T-cell (primary cell): Measurements from ENCODE around the gene COPB1. TPM values are rescaled to one million over a fixed set of nuclear protein-coding genes. Genes with fewer than 3 reads are reported as not detected.

Experiments
- ATAC-seq, 4 experiments: fragments of 200-7000 bp in 3 of 4; fragments of 150-1000 bp in 1 of 4; cut with Tn5 transposase; replicated peaks in 1 of 4; 1 replicate in 3 of 4; 2 replicates in 1 of 4; pipeline ENCODE4 v1.10.0; 2021; ENCODE audit warnings: moderate library complexity in 3 of 4, mild to moderate bottlenecking in 2 of 4, moderate number of reproducible peaks in 1 of 4
- CTCF ChIA-PET, 2 donors: fragments of 300-600 bp; sonication (Branson Sonifier 250); formaldehyde crosslinking; loops; one replicate each; lab custom pipeline; 2022; ENCODE audit warnings: antibody characterized with exemption in 2 of 2; lab: Charles Lee
- POLR2A ChIA-PET, 2 donors: fragments of 300-600 bp; sonication (Branson Sonifier 250); formaldehyde crosslinking; loops; one replicate each; lab custom pipeline; 2022; ENCODE audit warnings: antibody characterized with exemption in 2 of 2; lab: Charles Lee
- DNase-seq, 35 experiments: peaks; one replicate each; pipeline versions ENCODE4 v3.0.0 to v3.0.0-alpha.2; 2013 to 2023
- H3K27ac ChIP-seq: one replicate; pipeline ENCODE4 v1.5.1; 2013; ENCODE audit warnings: low read length
- H3K27me3 ChIP-seq, 2 experiments: replicated peaks in 1 of 2; 1 replicate in 1 of 2; 2 replicates in 1 of 2; pipeline versions ENCODE4 v1.6.1 to v1.7.0; 2013; ENCODE audit warnings: low read length in 1 of 2, mixed read lengths in 1 of 2; ENCODE audit not compliant: control insufficient read depth in 2 of 2, insufficient read depth in 2 of 2; ENCODE audit errors: extremely low read depth in 1 of 2
- H3K36me3 ChIP-seq, 2 donors: 1 replicate in 1 of 2; 2 replicates in 1 of 2; pipeline versions ENCODE4 v1.6.1 to v1.7.0; 2013; ENCODE audit warnings: low read length in 1 of 2; ENCODE audit not compliant: control insufficient read depth in 2 of 2, insufficient read depth in 1 of 2; ENCODE audit errors: extremely low read depth in 1 of 2
- H3K4me1 ChIP-seq, 2 experiments: 1 replicate in 1 of 2; 2 replicates in 1 of 2; pipeline versions ENCODE4 v1.6.1 to v1.7.0; 2013; ENCODE audit warnings: low read length in 2 of 2, mixed read lengths in 1 of 2; ENCODE audit not compliant: insufficient read depth in 2 of 2, control insufficient read depth in 1 of 2; ENCODE audit errors: extremely low read depth in 1 of 2
- H3K4me3 ChIP-seq, 2 donors: 1 replicate in 1 of 2; 2 replicates in 1 of 2; pipeline versions ENCODE4 v1.5.1 to v1.7.0; 2013; ENCODE audit warnings: mild to moderate bottlenecking in 2 of 2, low read length in 1 of 2, moderate library complexity in 1 of 2; ENCODE audit not compliant: control insufficient read depth in 1 of 2; ENCODE audit errors: extremely low read depth in 1 of 2
- H3K9me3 ChIP-seq: 2 replicates; pipeline ENCODE4 v1.7.0; 2013
- H3K27ac Mint-ChIP-seq, 2 donors: one replicate each; pipeline ENCODE4 v1.8.0; 2020 to 2021; ENCODE audit warnings: mild to moderate bottlenecking in 2 of 2, mixed read lengths in 2 of 2
- H3K27me3 Mint-ChIP-seq, 2 donors: one replicate each; pipeline ENCODE4 v1.8.0; 2021 to 2022; ENCODE audit warnings: mixed read lengths in 2 of 2
- H3K36me3 Mint-ChIP-seq: one replicate; pipeline ENCODE4 v1.8.0; 2021; ENCODE audit warnings: mixed read lengths
- H3K4me1 Mint-ChIP-seq, 3 donors: one replicate each; pipeline ENCODE4 v1.8.0; 2020 to 2022; ENCODE audit warnings: mixed read lengths in 3 of 3, mild to moderate bottlenecking in 1 of 3
- H3K4me3 Mint-ChIP-seq, 3 donors: one replicate each; pipeline ENCODE4 v1.8.0; 2020 to 2022; ENCODE audit warnings: mild to moderate bottlenecking in 3 of 3, mixed read lengths in 3 of 3, moderate library complexity in 3 of 3
- H3K9me3 Mint-ChIP-seq, 3 donors: one replicate each; pipeline ENCODE4 v1.8.0; 2020 to 2022; ENCODE audit warnings: mixed read lengths in 3 of 3
- WGBS: methylation state at CpG from one replicate; pipeline ENCODE4 v1.1.5; 2013; ENCODE audit warnings: missing lambda C conversion rate; ENCODE audit not compliant: insufficient coverage; 5-methylcytosine and 5-hydroxymethylcytosine counted together
- total RNA-seq, 35 experiments: library from RNA in 6 of 35; stranded (reverse) in 6 of 35; fragments of 120-200 nt in 1 of 35; gene quantifications; one replicate each; pipeline versions ENCODE4 v1.2.1 to v1.2.4 and lab custom pipeline; 2013 to 2026

The COPB1 gene
- total RNA-seq, 5 donors from 2014 or later (not counting 1 experiment from before 2014, with no cell fraction given) = 65.1 to 80.8 (median 78.1) TPM

GRCh38 chr11:14449302-14449714, 50.3 kb downstream of the COPB1 start:
- Mint-ChIP-seq H3K27me3 (no peaks in the 10 kb centered on the region), H3K4me3 (no peak overlapping the region), H3K4me1 (peaks cover 0 to 27% (median 11%) of the 10 kb centered on the region in 3 donors), H3K36me3 (peaks cover 11% of the 10 kb centered on the region), H3K9me3 (no peaks in the 10 kb centered on the region), H3K27ac (no peak overlapping the region)
- no peaks in the 10 kb centered on the region for H3K4me1 ChIP-seq
- POLR2A ChIA-PET = interaction anchor here in 1 of 2 donors (0.6 to 0.7 kb wide), 2 partner anchors 36 to 111 kb away, joined by 3 to 6 read pairs; no protein-coding TSS in a partner anchor
- no peak for DNase-seq
- no peak overlapping the region for H3K27ac ChIP-seq
- no CpG with 5 or more reads among the region's 1 CpG for WGBS
- no peaks in the 10 kb centered on the region for H3K9me3 ChIP-seq
- CTCF ChIA-PET = interaction anchor here (0.6 to 0.7 kb wide), 4 partner anchors 78 to 726 kb away, joined by 3 to 5 read pairs (median 4); no protein-coding TSS in a partner anchor
- no peaks in the 10 kb centered on the region for H3K27me3 ChIP-seq
- peaks cover 0 to 13% of the 10 kb centered on the region in 2 donors for H3K36me3 ChIP-seq
- no peak for ATAC-seq
- no peak overlapping the region for H3K4me3 ChIP-seq

- Mint-ChIP-seq H3K36me3 (peaks cover 11% of the 10 kb centered on the region), H3K9me3 (no peaks in the 10 kb centered on the region), H3K4me3 (no peak overlapping the region), H3K27ac (no peak overlapping the region), H3K4me1 (peaks cover 0 to 27% (median 11%) of the 10 kb centered on the region in 3 donors), H3K27me3 (no peaks in the 10 kb centered on the region)
- ATAC-seq (no peak), DNase-seq (no peak)
- Histone ChIP-seq H3K36me3 (peaks cover 0 to 13% of the 10 kb centered on the region in 2 donors), H3K27ac (no peak overlapping the region), H3K9me3 (no peaks in the 10 kb centered on the region), H3K4me1 (no peaks in the 10 kb centered on the region), H3K27me3 (no peaks in the 10 kb centered on the region), H3K4me3 (no peak overlapping the region)
- no CpG with 5 or more reads among the region's 1 CpG for WGBS
- ChIA-PET CTCF (interaction anchor here in 1 of 2 donors (0.7 kb wide), 1 partner anchor 9 kb away, joined by 3 read pairs; no protein-coding TSS in a partner anchor), POLR2A (no interaction called here)
Measured at GRCh38 chr11:14448240-14448639, 51.4 kb downstream of the COPB1 start.

- ChIA-PET POLR2A (interaction anchor here in 1 of 2 donors (0.6 kb wide), 1 partner anchor 813 kb away, joined by 3 read pairs; no protein-coding TSS in a partner anchor), CTCF (interaction anchor here (0.6 to 0.7 kb wide), 2 partner anchors 11 to 145 kb away, joined by 4 to 7 read pairs; no protein-coding TSS in a partner anchor)
- Mint-ChIP-seq H3K27me3 (no peaks in the 10 kb centered on the region), H3K4me1 (peaks cover 2 to 25% (median 11%) of the 10 kb centered on the region in 3 donors), H3K9me3 (no peaks in the 10 kb centered on the region), H3K36me3 (peaks cover 5% of the 10 kb centered on the region), H3K27ac (no peak overlapping the region), H3K4me3 (no peak overlapping the region)
- Histone ChIP-seq H3K4me1 (no peaks in the 10 kb centered on the region), H3K27ac (no peak overlapping the region), H3K36me3 (peaks cover 0 to 2% of the 10 kb centered on the region in 2 donors), H3K4me3 (no peak overlapping the region), H3K27me3 (no peaks in the 10 kb centered on the region), H3K9me3 (no peaks in the 10 kb centered on the region)
- no peak for DNase-seq
- ATAC-seq = no peak
Measured at GRCh38 chr11:14446701-14447169, 52.9 kb downstream of the COPB1 start.

- Histone ChIP-seq H3K27me3 (no peaks in the 10 kb centered on the region), H3K4me3 (no peak overlapping the region), H3K4me1 (no peaks in the 10 kb centered on the region), H3K9me3 (no peaks in the 10 kb centered on the region), H3K27ac (no peak overlapping the region), H3K36me3 (no peaks in the 10 kb centered on the region)
- Mint-ChIP-seq H3K36me3 (peaks cover 5% of the 10 kb centered on the region), H3K27me3 (no peaks in the 10 kb centered on the region), H3K9me3 (no peaks in the 10 kb centered on the region), H3K4me1 (peaks cover 6 to 23% (median 11%) of the 10 kb centered on the region in 3 donors), H3K27ac (no peak overlapping the region), H3K4me3 (no peak overlapping the region)
- ChIA-PET CTCF (no interaction called here), POLR2A (interaction anchor here in 1 of 2 donors (0.7 kb wide), 1 partner anchor 68 kb away, joined by 3 read pairs; no protein-coding TSS in a partner anchor)
- 100% methylated on average over 1 of the region's 2 CpGs for WGBS
- DNase-seq (no peak), ATAC-seq (no peak)
Measured at GRCh38 chr11:14445542-14446530, 53.8 kb downstream of the COPB1 start.

- H3K9me3 Mint-ChIP-seq = no peaks in the 10 kb centered on the region
- H3K27ac Mint-ChIP-seq = no peak overlapping the region
- no peaks in the 10 kb centered on the region for H3K9me3 ChIP-seq
- no peak overlapping the region for H3K4me3 Mint-ChIP-seq
- H3K36me3 ChIP-seq = no peaks in the 10 kb centered on the region
- peaks cover 11 to 25% (median 13%) of the 10 kb centered on the region in 3 donors for H3K4me1 Mint-ChIP-seq
- H3K27ac ChIP-seq = no peak overlapping the region
- CTCF ChIA-PET = no interaction called here
- no peak for ATAC-seq
- WGBS = 100% methylated on average over 1 of the region's 8 CpGs
- no peaks in the 10 kb centered on the region for H3K27me3 ChIP-seq
- DNase-seq = no peak
- POLR2A ChIA-PET = no interaction called here
- no peaks in the 10 kb centered on the region for H3K27me3 Mint-ChIP-seq
- peaks cover 4% of the 10 kb centered on the region for H3K36me3 Mint-ChIP-seq
- peaks cover 0 to 6% of the 10 kb centered on the region in 2 experiments for H3K4me1 ChIP-seq
- H3K4me3 ChIP-seq = no peak overlapping the region
Measured at GRCh38 chr11:14444441-14445189, 55.0 kb downstream of the COPB1 start.

GRCh38 chr11:14443638-14444037, 56.0 kb downstream of the COPB1 start:
- no peak overlapping the region for H3K4me3 ChIP-seq
- H3K27ac ChIP-seq = no peak overlapping the region
- 86% methylated on average over 1 of the region's 1 CpG for WGBS
- peaks cover 20 to 30% (median 23%) of the 10 kb centered on the region in 3 donors for H3K4me1 Mint-ChIP-seq
- peaks cover 5 to 15% of the 10 kb centered on the region in 2 experiments for H3K4me1 ChIP-seq
- POLR2A ChIA-PET = interaction anchor here in 1 of 2 donors (0.7 kb wide), 1 partner anchor 12 kb away, joined by 4 read pairs; no protein-coding TSS in a partner anchor
- DNase-seq = no peak
- peaks cover 4% of the 10 kb centered on the region for H3K36me3 Mint-ChIP-seq
- H3K27me3 Mint-ChIP-seq = no peaks in the 10 kb centered on the region
- H3K36me3 ChIP-seq = no peaks in the 10 kb centered on the region
- no peak overlapping the region for H3K4me3 Mint-ChIP-seq
- H3K27me3 ChIP-seq = no peaks in the 10 kb centered on the region
- H3K9me3 Mint-ChIP-seq = no peaks in the 10 kb centered on the region
- H3K9me3 ChIP-seq = no peaks in the 10 kb centered on the region
- no peak for ATAC-seq
- H3K27ac Mint-ChIP-seq = no peak overlapping the region
- CTCF ChIA-PET = interaction anchor here in 1 of 2 donors (0.8 kb wide), 1 partner anchor 12 kb away, joined by 3 read pairs; no protein-coding TSS in a partner anchor
